ENCODE data around the gene KLHL21. TPM values are rescaled to one million over a fixed set of nuclear protein-coding genes. Genes with fewer than 3 reads are reported as not detected.
"Not testable (repeated sequence)": the region's sequence is repeated elsewhere in the genome, so short reads cannot be mapped to it uniquely, and the experiment has no call there.

The KLHL21 gene, protein sequence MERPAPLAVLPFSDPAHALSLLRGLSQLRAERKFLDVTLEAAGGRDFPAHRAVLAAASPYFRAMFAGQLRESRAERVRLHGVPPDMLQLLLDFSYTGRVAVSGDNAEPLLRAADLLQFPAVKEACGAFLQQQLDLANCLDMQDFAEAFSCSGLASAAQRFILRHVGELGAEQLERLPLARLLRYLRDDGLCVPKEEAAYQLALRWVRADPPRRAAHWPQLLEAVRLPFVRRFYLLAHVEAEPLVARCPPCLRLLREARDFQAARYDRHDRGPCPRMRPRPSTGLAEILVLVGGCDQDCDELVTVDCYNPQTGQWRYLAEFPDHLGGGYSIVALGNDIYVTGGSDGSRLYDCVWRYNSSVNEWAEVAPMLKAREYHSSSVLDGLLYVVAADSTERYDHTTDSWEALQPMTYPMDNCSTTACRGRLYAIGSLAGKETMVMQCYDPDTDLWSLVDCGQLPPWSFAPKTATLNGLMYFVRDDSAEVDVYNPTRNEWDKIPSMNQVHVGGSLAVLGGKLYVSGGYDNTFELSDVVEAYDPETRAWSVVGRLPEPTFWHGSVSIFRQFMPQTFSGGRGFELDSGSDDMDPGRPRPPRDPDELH
- total RNA-seq (2014; rRNA removed; shearing (Covaris generic)) = 39.6 and 44.3 TPM in 2 replicates

GRCh38 chr1:6602669-6603237, at the start of gene KLHL21:
Gene KLHL21 (minus strand): TSS chr1:6602869. CDS start chr1:6602817, 52 bp downstream.
- in situ Hi-C loops (cut with HindIII; ENCODE audit: low sequenced_read_pairs) = no loop called here
- DNase-seq (ENCODE audit: low spot score) = peak; percentile 74

GRCh38 chr1:6651909-6652308, 49.2 kb upstream of the KLHL21 start:
- in situ Hi-C loops (cut with HindIII; ENCODE audit: low sequenced_read_pairs) = no loop called here
- no peak for DNase-seq (ENCODE audit: low spot score)

DNA sequence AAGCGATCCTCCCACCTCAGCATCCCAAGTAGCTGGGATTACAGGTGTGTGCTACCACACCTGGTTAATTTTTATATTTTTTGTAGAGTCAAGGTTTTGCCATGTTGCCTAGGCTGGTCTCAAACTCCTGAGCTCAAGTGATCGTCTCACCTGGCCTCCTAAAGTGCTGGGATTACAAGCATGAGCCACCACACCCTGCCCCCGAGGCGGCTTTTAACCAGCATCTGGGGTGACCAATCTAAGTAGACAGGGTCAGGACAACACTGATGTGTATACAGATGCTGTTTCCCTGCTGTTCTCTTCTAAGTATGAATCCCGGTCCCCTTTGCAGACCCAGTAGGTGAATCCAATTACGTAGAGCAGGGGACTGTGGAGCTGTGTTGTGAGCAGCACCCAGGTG, 45.9 kb upstream of the KLHL21 start:
- in situ Hi-C loops (cut with HindIII; ENCODE audit: low sequenced_read_pairs) = no loop called here
- no peak for DNase-seq (ENCODE audit: low spot score)

DNA sequence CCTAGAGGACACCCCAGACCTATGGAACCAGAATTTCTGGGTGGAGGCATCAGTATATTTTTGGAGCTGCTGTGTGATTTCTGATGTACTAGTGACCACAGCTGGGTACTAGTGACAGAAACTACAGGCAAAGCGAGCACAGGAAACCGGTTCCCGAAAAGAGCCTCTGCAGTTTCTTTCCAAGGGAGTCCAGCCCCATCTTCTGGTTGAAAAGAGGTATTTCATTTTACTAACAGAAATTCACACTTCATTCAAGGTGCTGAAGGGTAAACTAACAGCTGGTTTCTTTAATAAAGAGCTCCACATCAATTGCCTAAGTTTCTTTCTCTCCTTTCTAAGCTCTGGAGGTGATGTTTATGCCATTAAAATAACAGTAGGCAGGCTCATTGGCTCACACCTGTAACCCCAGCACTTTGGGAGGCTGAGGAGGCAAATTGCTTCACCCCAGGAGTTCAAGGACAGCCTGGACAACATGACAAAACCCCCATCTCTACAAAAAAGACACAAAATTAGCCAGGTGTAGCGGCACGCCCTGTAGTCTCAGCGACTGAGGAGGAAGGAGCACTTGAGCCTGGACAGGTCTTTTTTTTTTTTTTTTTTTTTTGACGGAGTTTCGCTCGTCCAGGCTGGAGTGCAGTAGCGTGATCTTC, 44.0 kb upstream of the KLHL21 start:
- peak; percentile 65 for DNase-seq (ENCODE audit: low spot score)
- in situ Hi-C loops (cut with HindIII; ENCODE audit: low sequenced_read_pairs) = no loop called here

DNA sequence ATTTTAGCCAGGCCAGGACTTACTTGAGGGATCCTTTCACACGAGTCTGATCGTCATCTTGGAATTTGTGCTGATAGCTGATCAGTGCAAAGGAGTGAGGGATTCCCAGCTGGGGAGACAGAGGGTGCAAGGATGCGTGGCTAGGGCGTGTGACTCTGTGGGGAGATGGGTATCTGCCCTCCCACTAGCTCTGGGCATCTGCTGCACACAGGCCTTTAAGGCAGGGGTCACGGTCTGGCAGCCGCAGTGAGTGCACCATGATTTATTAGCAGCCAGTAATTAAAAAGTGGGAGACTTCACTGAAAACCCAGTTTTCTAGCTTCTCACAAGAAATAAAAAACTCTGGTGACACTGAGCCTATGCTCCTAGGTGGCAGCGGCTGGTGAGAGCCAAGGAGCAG, 42.3 kb upstream of the KLHL21 start:
- DNase-seq (ENCODE audit: low spot score) = no peak
- in situ Hi-C loops (cut with HindIII; ENCODE audit: low sequenced_read_pairs) = no loop called here

DNA sequence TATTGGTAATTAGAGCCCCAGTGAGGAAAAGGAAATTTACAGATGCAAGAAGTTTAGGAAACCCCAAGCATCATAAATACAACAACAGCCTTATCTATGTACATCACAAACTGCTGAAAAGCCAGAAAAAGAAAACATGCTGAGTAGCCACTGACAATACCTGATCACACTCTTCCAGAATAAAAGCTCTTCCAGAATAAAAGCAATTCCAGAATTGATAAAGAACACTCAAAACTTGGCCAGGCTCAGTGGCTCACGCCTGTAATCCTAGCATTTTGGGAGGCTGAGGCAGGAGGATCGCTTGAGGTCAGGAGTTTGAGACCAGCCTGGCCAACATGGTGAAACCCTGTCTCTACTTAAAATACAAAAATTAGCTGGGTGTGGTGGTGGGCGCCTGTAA, 38.2 kb upstream of the KLHL21 start:
- in situ Hi-C loops (cut with HindIII; ENCODE audit: low sequenced_read_pairs); DNase-seq (ENCODE audit: low spot score): not testable (repeated sequence)

DNA sequence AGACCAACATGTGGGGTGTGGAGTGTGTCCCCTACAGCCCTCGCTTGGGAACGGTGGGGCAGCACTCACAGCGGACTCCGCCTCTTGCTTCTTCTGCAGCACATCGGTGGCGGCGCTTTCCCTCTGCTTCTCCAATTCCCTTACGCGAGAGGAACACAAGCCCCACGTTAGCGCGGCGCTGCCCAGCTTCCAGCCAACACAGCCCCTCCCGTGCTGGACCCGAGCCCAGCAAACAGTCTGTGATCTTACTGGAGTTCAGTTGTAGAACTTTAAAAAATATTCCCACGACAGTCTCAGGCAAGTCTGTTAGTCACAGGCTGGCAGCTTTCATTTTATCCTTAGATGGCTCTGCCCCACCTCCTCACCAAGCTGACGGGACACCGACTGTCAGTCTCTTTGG, 35.6 kb upstream of the KLHL21 start:
- in situ Hi-C loops (cut with HindIII; ENCODE audit: low sequenced_read_pairs) = no loop called here
- DNase-seq (ENCODE audit: low spot score) = peak; percentile 28

DNA sequence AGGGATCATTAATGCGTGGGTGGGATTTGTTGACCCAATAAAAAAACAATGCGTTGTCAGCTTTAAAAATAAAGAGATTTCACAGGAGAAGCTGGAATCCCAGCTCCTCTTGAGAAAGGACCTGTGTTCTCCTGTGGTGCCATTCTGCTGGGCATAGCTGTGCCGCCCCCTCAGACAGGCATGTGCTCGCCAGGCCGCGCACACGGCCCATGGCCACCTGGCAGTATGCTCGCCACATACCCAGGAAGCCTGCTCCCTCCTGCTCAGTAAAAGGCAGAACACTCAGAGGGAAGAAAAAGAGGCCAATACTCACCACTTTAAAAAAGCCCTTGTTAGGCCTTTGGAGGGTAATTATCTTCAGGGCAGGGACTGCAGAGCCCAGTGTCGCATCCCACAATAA, 35.1 kb upstream of the KLHL21 start:
- in situ Hi-C loops (cut with HindIII; ENCODE audit: low sequenced_read_pairs) = no loop called here
- DNase-seq (ENCODE audit: low spot score) = no peak

GRCh38 chr1:6636778-6637177, 34.1 kb upstream of the KLHL21 start:
- DNase-seq (ENCODE audit: low spot score); in situ Hi-C loops (cut with HindIII; ENCODE audit: low sequenced_read_pairs): not testable (repeated sequence)

GRCh38 chr1:6635910-6636760, 33.5 kb upstream of the KLHL21 start:
- in situ Hi-C loops (cut with HindIII; ENCODE audit: low sequenced_read_pairs) = no loop called here
- no peak for DNase-seq (ENCODE audit: low spot score)

DNA sequence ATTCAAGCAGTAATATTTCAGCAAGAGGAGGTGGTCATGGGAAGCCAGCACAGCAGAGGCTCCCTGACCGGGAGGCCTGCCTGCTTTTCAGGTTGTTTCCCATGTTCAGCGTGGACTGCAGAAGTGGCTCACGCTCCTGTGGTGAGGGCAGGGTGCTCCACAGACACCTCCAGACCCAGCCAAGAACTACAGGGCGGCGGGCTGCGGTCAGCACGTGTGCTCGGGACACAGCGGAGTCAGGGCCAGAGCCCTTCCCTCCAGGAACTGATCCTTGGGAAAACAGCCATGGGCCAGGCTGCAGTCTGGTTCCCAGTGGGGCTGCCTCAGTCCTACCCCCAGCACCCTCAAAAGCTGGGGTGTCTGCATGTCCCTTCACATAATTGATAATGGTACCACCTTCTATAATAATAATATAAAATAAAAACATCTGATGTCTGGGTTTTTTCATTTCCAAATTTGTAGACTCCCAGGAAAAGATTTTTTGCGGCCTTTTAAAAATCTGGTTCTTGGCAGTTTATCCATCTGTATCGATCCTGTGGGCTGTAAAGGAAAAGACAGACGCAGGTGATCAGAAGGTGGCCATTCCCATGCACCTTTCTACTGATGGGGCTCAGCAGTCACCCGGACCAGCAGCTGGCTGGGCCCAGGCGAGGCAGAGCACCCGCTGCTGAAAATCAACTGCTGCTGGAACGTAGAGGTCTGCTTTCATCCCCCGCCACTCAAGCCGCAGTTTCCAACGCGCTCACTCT, 32.7 kb upstream of the KLHL21 start:
- DNase-seq (ENCODE audit: low spot score) = no peak
- in situ Hi-C loops (cut with HindIII; ENCODE audit: low sequenced_read_pairs) = no loop called here

GRCh38 chr1:6634371-6635052, 31.8 kb upstream of the KLHL21 start:
- DNase-seq (ENCODE audit: low spot score) = peak; percentile 23
- in situ Hi-C loops (cut with HindIII; ENCODE audit: low sequenced_read_pairs) = no loop called here

DNA sequence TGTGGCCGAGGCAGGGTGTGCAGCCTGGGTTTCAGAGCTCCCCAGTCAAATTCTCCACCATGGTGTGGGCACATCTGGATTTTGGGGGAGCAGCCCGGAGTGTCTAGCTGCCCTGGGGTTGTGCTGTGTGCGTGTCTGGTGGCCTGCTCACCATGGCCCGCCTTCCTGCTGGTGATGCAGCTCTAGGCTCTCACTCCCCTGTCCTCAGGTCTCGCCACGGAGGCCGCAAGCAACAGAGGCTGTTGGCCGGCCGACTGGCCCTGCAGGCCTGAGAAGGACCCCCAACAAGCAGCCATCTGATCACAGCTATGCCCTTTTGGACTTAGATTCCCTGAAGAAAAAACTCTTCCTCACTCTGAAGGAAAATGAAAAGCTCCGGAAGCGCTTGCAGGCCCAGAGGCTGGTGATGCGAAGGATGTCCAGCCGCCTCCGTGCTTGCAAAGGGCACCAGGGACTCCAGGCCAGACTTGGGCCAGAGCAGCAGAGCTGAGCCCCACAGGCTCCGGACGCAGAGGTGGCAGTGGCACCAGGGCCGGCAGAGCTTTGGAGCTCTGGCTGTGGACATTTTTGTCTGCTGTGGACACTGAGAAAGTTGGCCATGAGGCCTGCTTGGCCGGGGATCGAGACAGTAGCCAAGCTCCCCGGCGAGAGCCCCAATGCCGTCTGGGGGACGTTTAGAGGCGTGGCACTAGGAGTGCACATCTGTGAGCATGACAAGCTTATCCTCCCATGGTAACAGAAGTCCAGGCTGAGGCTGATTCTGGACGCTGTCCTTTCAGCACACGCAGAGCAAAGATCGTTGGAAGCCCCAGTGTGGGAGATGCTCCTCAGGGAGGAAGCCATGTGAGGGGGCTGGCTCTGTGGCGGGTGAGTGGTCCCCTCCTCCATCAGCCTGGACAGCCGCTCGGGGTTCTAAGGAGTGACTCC, 30.2 kb upstream of the KLHL21 start:
- in situ Hi-C loops (cut with HindIII; ENCODE audit: low sequenced_read_pairs) = no loop called here
- no peak for DNase-seq (ENCODE audit: low spot score)

GRCh38 chr1:6631058-6631457, 28.4 kb upstream of the KLHL21 start:
- in situ Hi-C loops (cut with HindIII; ENCODE audit: low sequenced_read_pairs) = no loop called here
- no peak for DNase-seq (ENCODE audit: low spot score)

GRCh38 chr1:6630027-6630426, 27.4 kb upstream of the KLHL21 start:
- in situ Hi-C loops (cut with HindIII; ENCODE audit: low sequenced_read_pairs) = no loop called here
- DNase-seq (ENCODE audit: low spot score) = no peak

DNA sequence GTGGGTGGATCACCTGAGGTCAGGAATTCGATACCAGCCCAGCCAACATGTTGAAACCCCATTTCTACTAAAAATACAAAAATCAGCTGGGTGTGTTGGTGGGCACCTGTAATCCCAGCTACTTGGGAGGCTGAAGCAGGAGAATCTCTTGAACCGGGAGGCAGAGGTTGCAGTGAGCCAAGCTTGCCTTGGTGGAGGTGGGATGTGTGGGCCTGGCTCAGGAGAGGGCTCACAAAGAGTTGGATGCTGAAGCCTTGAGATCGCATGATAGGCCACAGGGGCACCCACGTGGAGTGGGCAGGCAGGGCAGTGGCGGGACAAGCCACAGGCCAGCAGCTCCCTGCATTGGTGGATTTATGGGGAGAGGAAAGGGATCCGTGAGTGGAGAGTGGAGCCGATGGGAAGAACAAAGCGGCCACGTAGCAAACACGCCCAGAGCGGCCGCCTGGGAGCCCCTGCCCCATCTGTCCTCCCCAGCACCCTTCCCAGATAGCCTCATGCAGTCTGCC, 26.4 kb upstream of the KLHL21 start:
- in situ Hi-C loops (cut with HindIII; ENCODE audit: low sequenced_read_pairs) = no loop called here

More for the DNA sequence above, 26.4 kb upstream of the KLHL21 start:
- DNase-seq (ENCODE audit: low spot score) = no peak
